Measurements from ENCODE around the gene CDH13.

Gene CDH13

DNA sequence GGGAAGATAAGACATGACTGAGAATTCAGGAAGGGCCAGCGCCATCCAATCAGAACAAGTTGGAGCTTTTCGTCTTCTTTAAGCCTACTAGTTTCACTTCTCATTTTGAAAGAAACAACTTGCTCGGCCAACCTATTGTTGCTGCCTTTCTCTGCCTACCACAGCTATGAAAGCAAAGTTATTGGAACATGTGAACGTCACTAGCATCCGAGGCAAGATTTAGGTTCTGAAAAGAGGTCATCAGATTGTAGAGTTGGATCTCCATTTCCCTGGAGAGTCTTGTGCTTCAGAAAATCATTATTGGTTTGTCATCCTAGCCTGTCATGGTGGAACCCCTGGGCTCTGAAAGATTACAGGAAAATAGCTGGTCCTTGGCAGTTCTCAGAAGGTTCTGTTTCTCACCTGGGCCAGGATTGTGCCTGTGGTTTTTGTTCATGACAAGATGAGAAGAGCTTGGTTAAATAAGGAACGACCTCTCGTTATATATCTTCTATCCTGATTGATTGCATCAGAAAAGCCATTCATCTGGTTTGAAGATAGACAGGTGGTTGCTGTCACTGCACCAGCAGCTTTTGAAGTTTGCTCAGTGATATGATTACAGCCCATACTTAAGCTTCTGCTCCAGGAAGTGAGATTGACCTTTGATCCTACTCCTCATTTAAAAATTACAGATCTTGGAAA is 25.3 kb downstream of the CDH13 start:
- no peak for DNase-seq (ENCODE audit: low read depth in 2 of 2)

- no peak for DNase-seq (ENCODE audit: low read depth in 2 of 2)
These were observed 26.1 kb downstream of the CDH13 start for GRCh38 chr16:82652826-82653225.

GRCh38 chr16:82653550-82654511 is 27.1 kb downstream of the CDH13 start:
- peak; percentile 87 to 91 for DNase-seq (ENCODE audit: low read depth in 2 of 2)

DNA sequence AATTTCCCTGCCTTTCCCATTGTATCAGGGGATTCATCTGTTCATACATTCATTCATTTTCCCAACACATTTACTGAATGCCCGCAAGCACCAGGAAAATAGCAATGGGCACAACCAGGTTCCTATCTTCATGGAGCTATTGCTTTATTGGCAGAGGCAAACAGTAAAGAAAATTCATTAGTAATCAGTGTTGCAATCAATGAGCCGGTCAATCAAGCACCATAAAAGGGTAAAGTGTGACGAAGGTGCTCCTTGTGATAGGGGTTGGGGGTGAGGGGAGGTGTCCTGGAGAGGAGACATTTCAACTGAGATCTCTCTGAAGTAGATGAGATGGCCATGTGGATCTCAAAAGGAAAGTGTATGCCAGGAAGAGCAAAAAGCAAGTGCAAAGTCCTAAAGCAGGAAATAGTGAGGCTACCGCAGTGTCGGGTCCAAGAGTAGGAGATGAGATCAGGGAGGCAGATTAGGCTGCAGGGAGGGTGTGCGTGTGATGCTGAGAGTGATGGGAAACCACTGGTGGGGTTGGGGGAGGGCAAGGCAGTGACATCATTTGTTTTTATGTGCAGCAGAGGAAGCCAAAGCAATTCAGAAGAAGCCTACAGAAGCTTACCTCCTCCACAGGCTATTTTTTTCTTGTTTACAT is 28.4 kb downstream of the CDH13 start:
- DNase-seq (ENCODE audit: low read depth in 2 of 2): peak; percentile 75 to 77

DNA sequence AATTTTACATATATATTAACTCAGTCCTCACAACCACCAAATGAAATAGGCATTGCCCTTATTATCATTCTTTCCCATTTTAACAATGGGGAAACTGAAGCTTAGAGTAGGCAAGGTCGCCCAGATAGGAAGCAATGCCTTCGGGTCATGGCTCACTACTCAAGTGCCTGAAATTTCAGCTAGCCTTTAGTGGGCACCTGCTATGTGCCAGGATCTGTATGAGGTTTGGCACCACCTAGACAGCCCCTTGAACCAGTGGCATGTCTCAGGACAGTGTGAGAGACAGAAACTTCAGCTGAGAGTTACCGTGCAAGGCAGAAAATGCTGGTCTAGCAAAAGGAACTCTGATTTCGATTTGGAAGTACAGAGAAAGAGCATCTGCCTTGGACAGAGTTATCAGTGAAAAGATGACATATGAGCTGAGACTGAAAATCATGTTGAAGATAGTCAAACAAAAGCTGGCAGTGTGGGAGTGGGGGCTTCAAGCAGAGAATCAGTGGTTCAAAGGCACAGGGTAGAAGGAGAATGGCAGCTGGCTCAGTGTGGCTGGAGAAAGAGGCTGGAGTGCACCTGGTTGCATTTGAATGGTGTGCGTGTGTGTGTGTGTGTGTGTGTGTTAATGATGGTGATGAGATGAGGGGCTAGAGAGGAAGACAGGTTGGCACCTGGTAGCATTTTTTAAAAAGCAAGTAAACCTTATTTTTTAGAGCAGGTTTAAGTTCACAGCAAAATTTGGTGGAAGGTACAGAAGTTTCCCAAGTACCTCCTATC is 29.1 kb downstream of the CDH13 start:
- no peak for DNase-seq (ENCODE audit: low read depth in 2 of 2)

DNA sequence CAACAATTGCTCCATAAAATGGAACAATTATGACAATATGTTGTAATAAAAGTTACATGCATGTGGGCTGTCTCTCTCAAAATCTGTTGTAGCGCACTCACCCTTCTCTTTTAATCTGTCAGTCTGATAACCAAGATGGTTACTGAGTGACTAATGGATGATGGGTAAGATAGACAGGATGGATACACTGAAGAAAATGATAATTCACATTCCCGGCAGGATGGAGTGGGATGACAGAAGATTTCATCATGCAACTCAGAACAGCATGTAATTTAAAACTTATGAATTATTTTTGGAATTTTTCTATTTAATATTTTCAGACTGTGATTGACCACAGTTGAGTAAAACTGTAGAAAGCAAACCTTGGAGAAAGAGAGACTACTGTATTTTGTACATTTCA is 30.5 kb downstream of the CDH13 start:
- peak; percentile 75 to 77 for DNase-seq (ENCODE audit: low read depth in 2 of 2)

DNA sequence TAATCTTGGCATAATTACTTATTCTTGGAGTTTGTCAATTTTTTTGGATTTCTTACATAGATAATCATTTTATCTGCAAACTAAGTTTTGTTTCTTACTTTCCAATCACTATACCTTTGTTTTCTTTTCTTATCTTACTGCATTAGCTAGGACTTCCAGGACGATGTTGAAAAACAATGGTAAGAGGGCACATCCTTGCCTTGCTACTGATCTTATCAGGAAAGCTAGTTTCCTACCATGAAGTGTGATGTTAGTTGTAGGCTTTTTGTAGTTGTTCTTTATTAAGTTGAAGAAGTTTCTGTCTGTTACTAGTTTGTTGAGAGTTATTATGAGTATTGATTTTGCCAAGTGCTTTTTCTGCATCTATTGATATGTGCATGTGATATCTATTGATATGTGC is 31.0 kb downstream of the CDH13 start:
- DNase-seq (ENCODE audit: low read depth in 2 of 2): no peak

DNA sequence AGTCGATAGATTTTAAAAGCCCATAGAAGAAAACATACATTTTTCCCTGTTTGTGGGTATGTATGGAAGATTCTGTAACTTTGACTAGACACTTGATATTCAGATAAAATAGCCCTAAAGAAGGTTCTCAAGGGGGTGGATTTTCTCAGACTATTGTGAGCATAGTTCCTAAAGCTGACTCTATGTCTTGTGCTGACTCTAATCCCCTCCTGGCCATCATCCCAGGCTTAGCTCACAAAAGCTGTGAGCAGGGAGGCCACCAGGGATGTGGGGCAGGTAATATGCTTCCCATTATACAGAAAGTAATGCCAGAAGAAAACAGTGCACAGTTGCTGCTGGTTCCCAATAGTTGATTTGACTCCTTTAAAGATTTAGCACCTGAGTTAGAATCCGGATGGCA is 32.0 kb downstream of the CDH13 start:
- DNase-seq (ENCODE audit: low read depth in 2 of 2): peak; percentile 21 to 29

- DNase-seq (ENCODE audit: low read depth in 2 of 2): peak; percentile 43 to 48
These were observed 33.4 kb downstream of the CDH13 start for GRCh38 chr16:82660075-82660645.

GRCh38 chr16:82660966-82661365 is 34.2 kb downstream of the CDH13 start:
- no peak for DNase-seq (ENCODE audit: low read depth in 2 of 2)

- no peak for DNase-seq (ENCODE audit: low read depth in 2 of 2)
These were observed 37.4 kb downstream of the CDH13 start for GRCh38 chr16:82664181-82664580.

DNA sequence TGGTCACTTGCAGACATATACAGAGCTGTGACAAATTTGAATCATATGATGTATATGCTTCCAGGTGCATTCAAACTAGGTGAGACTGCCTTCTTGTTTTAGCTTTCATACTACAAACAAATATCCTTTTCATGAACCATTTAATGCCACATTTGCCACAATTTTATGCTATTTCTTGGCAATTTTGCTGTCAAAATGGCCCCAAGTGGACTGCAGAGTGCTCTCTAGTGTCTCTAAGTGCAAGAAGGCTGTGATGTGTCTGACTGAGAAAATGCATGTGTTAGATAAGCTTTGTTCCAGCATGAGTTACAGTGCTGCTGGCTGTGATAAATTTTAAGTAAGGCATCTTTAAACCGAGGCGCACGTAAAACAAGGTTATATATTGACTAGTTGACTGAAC is 38.3 kb downstream of the CDH13 start:
- no peak for DNase-seq (ENCODE audit: low read depth in 2 of 2)

DNA sequence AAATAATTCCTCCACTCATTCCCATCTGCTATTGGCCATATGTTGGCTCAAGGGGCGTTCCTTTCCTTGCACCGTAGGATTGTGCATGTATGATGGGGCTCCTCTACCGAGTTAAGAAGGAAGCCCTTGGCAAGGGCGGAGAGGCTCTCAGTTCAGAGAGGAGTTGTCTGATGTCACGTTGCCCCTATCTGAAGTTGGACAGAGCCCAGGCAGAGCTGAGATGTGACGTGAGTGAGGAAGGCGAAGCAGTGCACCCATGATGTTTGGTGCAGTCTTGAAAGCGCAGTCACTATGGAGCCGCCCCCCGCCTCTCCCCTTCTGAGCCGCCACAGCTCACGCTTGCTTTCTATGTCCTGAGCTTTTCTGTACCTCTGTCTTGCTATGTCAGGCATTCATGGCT is 40.7 kb downstream of the CDH13 start:
- DNase-seq (ENCODE audit: low read depth in 2 of 2): no peak

DNA sequence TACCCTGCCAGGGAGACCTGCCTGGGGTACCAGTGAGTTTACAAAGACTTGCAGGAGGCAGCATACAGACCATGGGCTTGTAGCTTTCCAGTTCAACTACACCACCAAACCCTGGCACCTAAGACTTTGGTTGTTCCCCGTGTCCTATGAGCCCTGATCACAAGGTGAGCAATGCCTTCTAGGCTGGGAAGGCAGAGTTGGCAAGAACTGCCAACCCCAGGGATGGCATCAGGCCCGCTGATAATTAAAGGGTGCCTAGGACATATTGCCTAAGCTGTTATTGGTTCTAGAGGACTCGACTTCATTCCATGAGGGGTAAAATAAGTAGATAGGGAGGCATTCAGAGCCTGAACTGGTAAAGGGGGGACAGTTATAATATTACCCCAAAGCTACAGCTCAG is 41.3 kb downstream of the CDH13 start:
- DNase-seq (ENCODE audit: low read depth in 2 of 2): no peak

DNA sequence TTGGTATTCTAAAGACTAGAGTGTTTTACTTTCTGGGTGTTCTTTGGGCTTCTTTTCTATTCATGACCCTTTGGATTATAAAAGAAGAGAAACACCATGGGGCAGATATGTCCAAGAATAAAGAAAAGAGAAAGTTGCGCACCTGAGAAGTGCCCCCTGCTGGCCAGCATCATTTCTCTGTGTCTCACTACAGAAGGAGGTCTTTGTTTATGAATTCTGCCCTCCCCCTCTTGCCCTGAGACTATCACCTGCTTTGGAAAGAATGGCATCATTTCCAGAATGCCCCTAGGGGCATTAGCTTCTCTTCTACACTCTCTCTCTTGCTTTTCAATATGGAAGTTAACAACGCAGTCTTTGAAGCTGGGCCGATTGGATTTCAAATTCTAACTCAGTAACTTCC is 45.0 kb downstream of the CDH13 start:
- no peak for DNase-seq (ENCODE audit: low read depth in 2 of 2)

DNA sequence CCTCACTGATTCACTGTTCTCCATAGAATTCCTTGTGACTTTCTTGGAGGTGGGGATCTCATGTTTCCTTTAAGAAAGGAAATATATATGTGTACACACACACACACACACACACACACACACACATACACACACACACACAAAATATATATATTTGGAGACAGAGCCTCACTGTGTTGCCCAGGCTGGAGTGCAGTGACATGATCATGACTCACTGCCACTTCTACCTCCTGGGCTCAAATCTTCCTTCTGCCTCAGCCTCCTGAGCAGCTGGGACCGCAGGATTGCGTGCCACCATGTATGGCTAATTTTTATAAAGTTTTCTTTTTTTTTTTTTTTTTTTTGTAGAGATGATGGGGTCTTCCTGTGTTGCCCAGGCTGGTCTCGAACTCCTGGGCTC is 45.9 kb downstream of the CDH13 start:
- no peak for DNase-seq (ENCODE audit: low read depth in 2 of 2)

GRCh38 chr16:82675300-82675699 is 48.5 kb downstream of the CDH13 start:
- peak; percentile 36 to 44 for DNase-seq (ENCODE audit: low read depth in 2 of 2)

DNA sequence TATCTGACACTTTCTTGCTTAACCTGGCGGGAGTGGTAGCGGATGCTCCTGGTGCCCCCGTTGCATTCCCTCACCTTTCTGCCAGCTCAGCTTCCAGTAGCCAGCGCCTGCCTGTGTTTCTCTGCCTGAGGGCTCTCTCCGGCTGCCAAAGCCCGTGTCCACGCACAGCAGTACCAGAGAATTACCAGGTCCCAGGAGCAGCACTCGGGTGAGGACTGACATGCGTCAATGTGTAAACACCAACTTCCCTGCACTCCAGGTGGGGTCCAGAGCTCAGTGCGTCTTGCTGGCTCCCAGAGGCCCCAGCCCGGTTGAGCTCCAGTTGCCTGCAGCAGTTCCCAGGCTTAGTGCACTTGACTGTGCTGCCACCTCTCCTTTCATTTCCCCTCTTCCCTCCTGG is 54.8 kb downstream of the CDH13 start:
- no peak for DNase-seq (ENCODE audit: low read depth in 2 of 2)

DNA sequence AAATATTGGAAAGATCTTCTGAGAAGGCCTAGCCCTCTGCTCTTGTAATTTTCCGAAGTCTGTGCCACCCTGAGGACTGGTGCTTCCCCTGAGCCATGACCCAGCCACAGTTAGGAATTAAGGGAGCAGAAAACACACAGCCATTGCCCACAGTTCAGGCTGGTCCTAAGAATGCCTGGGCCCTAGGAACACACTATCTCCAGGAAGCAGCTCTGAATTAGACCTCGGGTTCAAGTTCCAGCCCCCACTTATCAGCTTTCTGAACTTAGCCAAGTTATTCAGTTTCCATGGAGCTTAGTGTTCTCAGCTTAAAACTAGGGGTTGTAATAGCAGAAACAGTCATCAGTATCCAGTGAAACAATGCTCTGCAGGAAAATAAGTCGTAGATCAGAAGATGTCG is 56.0 kb downstream of the CDH13 start:
- DNase-seq (ENCODE audit: low read depth in 2 of 2): no peak

DNA sequence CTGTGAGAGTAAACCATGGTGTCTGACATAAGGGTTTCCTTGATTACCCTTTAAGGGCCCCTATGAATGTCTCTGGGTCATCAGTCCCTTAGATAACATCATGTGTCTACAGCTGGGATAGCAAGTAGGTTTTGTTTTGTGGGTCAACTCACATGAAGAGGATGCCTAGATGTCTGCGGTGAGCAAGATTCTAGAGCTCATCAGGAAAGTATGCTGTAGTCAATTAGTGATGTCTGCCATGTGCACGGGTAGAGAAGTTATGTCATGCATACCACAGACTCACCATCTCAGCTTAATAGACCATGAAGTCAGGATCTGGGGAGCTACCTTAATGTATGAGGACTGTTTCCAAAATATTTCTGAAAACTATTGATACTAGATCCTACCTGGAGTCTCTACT is 57.5 kb downstream of the CDH13 start:
- no peak for DNase-seq (ENCODE audit: low read depth in 2 of 2)

- DNase-seq (ENCODE audit: low read depth in 2 of 2): no peak
These were observed 58.8 kb downstream of the CDH13 start for GRCh38 chr16:82685526-82685925.

All from fibroblast of skin of left quadriceps (primary cell).